Measurements from ENCODE around the gene PMEPA1.

PMEPA1 gene

GRCh38 chr20:57693670-57694329, 16.0 kb downstream of the PMEPA1 start:
- DNase-seq (ENCODE audit: low read depth, low spot score): no peak

DNA sequence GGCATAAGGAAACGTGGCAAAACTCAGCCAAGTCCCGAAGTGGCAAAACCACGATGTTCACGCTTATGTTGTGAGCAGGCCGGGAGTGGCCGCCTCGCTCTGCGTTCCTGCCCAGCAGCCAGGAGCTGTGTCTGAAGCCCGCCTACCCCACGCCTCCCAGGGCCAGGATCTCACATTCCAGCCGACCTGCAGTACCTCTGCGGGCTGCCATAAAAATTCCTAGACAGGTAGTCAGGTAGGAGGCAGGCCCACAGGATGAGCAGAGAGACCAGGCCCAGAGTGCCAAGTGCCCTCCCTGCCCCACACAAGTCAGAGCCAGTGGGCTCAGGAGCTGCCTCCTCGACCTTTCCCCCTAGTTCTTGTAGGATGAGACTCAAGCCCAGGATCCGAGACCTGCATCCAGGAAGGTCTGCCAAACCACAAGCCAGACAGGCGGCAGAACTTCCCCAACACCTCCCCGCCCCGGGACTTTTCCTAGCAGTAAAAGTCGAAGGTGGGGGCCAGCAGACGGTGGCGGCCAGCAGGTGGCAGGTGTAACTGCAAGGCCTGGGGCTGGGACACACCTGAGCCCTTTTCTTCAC, 16.7 kb downstream of the PMEPA1 start:
- no peak for DNase-seq (ENCODE audit: low read depth, low spot score)

DNA sequence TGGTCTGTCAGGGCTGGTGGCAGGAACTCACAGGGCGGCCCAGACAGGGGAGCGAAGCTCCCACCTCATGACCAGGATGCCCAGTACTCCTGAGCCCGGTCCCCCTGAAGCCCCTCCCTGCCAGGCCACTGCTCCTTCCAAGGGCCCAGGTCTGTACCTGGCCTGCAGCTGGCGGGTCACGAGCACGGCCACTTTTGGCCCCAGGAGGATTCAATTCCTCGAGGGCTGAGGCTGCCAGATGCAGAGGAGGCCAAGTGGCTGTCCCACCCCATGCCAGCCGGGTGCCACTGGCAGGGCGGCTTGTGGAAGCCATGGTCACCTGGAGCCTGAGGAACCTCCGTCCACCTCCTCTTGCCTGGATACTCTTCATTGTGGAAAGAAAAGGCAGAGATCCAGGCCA, 17.4 kb downstream of the PMEPA1 start:
- DNase-seq (ENCODE audit: low read depth, low spot score): no peak

GRCh38 chr20:57691699-57692098, 18.1 kb downstream of the PMEPA1 start:
- no peak for DNase-seq (ENCODE audit: low read depth, low spot score)

GRCh38 chr20:57690525-57690924, 19.3 kb downstream of the PMEPA1 start:
- DNase-seq (ENCODE audit: low read depth, low spot score): no peak

DNA sequence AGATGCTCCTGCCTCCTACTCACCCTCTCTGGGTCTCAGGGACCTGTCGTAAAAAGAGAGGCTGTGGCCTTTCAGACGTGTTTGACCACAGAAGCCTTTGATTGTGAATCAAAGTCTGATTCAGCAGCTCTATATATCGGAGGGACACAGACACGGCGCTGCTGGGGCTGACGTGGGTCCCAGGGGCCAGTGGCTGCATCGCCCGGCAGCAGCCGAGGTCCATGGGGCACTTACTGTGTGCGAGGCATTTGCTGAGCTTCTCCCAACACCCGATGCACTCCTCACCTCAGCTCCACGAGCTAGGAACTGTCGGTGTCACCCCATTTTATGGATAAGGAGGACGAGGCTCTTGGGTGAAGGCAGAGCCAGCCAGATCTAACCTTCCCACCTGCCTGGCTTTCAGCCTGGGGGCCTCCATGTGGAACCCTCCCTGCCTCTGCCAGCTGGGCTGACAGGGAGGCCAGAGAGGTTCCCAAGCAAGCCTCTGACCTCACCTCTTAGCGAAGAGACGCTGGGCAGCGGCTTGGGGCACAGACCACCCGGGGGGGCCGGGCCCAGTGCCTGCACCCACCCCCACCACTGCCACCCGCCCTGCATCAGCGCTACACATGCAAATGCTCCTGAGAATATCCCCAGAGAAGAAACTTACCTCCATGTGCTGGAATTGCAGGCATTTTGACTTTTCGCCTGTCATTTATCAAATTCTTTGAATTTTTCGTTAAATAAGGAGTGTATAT, 19.9 kb downstream of the PMEPA1 start:
- DNase-seq (ENCODE audit: low read depth, low spot score): no peak

GRCh38 chr20:57688864-57689263, 21.0 kb downstream of the PMEPA1 start:
- DNase-seq (ENCODE audit: low read depth, low spot score): no peak

DNA sequence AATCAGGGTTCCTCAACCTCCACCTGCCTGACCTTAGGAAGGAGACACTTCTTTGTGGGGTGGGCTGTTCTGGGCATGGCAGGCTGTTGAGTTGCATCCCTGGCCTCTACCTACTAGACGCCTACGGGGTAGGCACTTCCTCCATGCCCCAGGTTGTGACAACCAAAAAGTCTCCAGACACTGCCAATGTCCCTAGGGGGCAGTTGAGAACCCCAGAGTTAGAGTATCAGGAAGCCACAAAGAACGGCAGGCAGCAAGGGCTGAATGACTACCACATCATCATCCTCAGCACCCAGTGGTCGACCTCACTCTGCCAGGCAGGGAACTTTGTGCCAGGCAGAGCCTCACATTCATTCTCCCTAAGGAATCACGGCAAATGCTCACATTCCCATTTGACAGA, 21.5 kb downstream of the PMEPA1 start:
- no peak for DNase-seq (ENCODE audit: low read depth, low spot score)

- no peak for DNase-seq (ENCODE audit: low read depth, low spot score)
Observed at GRCh38 chr20:57686931-57687652, 22.7 kb downstream of the PMEPA1 start.

DNA sequence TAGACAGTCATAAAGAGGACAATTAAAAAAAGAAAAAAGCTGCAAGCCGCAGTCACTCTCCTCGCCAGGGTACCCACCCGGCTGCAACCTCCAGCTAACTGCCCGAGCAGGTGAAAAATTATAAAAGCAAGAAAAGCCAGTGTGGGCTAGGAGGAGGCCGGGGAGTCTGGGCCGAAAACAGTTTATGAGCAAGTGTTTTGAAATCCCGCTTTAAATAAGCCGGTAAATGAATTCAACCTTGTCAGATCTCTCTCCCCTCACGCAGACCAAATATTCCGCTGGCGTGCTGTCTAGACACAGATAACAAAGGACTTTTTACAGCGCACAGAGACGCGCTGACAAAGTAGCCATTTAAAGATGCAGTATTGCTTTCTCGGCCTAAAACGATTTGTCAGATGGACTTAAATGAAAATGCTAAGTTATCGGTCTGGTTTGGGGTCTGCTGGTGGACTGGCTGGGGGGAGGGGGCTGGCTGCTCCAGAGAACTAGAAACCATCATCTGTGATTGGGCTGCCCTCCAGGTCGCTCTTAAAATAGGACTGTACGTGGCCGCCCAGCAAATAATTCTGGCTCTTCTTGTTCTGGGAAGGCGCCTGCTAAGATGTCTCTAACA, 24.6 kb downstream of the PMEPA1 start:
- DNase-seq (ENCODE audit: low read depth, low spot score): no peak

GRCh38 chr20:57684808-57685140, 25.0 kb downstream of the PMEPA1 start:
- no peak for DNase-seq (ENCODE audit: low read depth, low spot score)

- DNase-seq (ENCODE audit: low read depth, low spot score): no peak
Observed at GRCh38 chr20:57683881-57684807, 25.7 kb downstream of the PMEPA1 start.

- DNase-seq (ENCODE audit: low read depth, low spot score): no peak
Observed at GRCh38 chr20:57683287-57683686, 26.5 kb downstream of the PMEPA1 start.

GRCh38 chr20:57682184-57683101, 27.4 kb downstream of the PMEPA1 start:
- DNase-seq (ENCODE audit: low read depth, low spot score): no peak

GRCh38 chr20:57680934-57681914, 28.6 kb downstream of the PMEPA1 start:
- no peak for DNase-seq (ENCODE audit: low read depth, low spot score)

GRCh38 chr20:57680131-57680716, 29.6 kb downstream of the PMEPA1 start:
- DNase-seq (ENCODE audit: low read depth, low spot score): no peak

DNA sequence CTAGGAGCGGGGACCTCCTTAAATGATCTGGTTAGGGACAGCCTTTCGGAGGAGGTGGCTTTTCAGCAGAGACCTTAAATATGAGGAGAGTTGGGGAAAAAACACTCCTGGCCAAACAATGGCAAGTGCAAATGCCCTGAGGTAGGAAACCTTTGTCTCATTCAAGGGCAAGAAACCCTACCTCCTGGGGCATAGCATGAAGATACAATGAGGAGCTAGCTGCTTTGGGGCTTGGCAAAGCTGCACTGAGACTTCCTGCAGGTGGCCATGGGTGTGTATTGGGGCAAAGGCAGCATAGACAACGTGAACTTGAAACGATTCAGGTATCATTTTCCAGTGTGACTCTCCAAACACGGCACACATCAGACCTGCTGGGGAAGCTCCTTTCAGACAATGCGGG, 30.7 kb downstream of the PMEPA1 start:
- no peak for DNase-seq (ENCODE audit: low read depth, low spot score)

- no peak for DNase-seq (ENCODE audit: low read depth, low spot score)
Observed at GRCh38 chr20:57678340-57678739, 31.5 kb downstream of the PMEPA1 start.

Data from brain pericyte (primary cell).